Body of pancreas (tissue), 4 donors: ENCODE data around the gene ANO2.

Experiments used
- POLR2A ChIP-seq, 3 donors: fragments of 450-650 bp; IDR thresholded peaks; one replicate each; pipeline ENCODE4 v1.6.1; 2016; ENCODE audit warnings: antibody characterized with exemption in 3 of 3, mild to moderate bottlenecking in 2 of 3
- TF ChIP-seq, protein P1 (sequence below), 7 experiments: fragments of 450-650 bp in 4 of 7; fragments of 200-600 bp in 3 of 7; sonication (generic) in 3 of 7; IDR thresholded peaks; one replicate each; pipeline ENCODE4 v1.5.1; 2016 to 2019; ENCODE audit warnings: antibody characterized with exemption in 7 of 7

- TF ChIP-seq, protein P1, sequence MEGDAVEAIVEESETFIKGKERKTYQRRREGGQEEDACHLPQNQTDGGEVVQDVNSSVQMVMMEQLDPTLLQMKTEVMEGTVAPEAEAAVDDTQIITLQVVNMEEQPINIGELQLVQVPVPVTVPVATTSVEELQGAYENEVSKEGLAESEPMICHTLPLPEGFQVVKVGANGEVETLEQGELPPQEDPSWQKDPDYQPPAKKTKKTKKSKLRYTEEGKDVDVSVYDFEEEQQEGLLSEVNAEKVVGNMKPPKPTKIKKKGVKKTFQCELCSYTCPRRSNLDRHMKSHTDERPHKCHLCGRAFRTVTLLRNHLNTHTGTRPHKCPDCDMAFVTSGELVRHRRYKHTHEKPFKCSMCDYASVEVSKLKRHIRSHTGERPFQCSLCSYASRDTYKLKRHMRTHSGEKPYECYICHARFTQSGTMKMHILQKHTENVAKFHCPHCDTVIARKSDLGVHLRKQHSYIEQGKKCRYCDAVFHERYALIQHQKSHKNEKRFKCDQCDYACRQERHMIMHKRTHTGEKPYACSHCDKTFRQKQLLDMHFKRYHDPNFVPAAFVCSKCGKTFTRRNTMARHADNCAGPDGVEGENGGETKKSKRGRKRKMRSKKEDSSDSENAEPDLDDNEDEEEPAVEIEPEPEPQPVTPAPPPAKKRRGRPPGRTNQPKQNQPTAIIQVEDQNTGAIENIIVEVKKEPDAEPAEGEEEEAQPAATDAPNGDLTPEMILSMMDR (IDR thresholded peaks at IDR 0.05), result no peak
- TF ChIP-seq POLR2A (IDR thresholded peaks at IDR 0.05), result no peak
Measured at GRCh38 chr12:5888816-5889315, 56.2 kb downstream of the ANO2 start.
